ENCODE results near the gene SETD4.

GRCh38 chr21:36080386-36080785 is 20.1 kb upstream of the SETD4 start:
- no peak for TF ChIP-seq MAZ (IDR thresholded peaks at IDR 0.05; ENCODE audit: borderline replicate concordance, low read depth, low read length)
- TF ChIP-seq CTCF (conservative IDR thresholded peaks at IDR 0.05; ENCODE audit: low read depth, low read length): no peak
- no peak for TF ChIP-seq ELK1 (IDR thresholded peaks at IDR 0.05; ENCODE audit: borderline replicate concordance, low read depth, low read length)
- TF ChIP-seq BHLHE40 (IDR thresholded peaks at IDR 0.05; ENCODE audit: low read depth, low read length): no peak
- TF ChIP-seq RFX5 (IDR thresholded peaks at IDR 0.05; ENCODE audit: low read depth, low read length): no peak

Measured in IMR-90 (cell line).